K562 treated with DMSO at 1 percent for 48 hours (cell line): ENCODE data around the gene ITPRIPL1. TPM values are rescaled to one million over a fixed set of nuclear protein-coding genes. Genes with fewer than 3 reads are reported as not detected.

Experiments
- total RNA-seq: library from RNA; unstranded; fragments of 300-600 nt; gene quantifications from 2 replicates; pipeline ENCODE4 v1.2.3, GENCODE V29; 2022; ENCODE audit warnings: low replicate concordance; ENCODE audit errors: extremely low read depth

ITPRIPL1 gene
- not detected in 2 replicates for total RNA-seq

GRCh38 chr2:96325041-96325883 is at the start of gene ITPRIPL1:
Gene ITPRIPL1, plus strand, starts transcription at chr2:96325317. Its CDS starts 523 bp downstream, at chr2:96325840.

GRCh38 chr2:96305091-96305978 is 19.8 kb upstream of the ITPRIPL1 start, which contains the start of gene SNRNP200:
Gene SNRNP200, minus strand, starts transcription at chr2:96305546. Its CDS starts 109 bp downstream, at chr2:96305437.

Other genes starting within 250 kb of the ITPRIPL1 start
- not detected in 2 replicates for gene ADRA2B, start 208.7 kb upstream of the ITPRIPL1 start, total RNA-seq
- gene ASTL, start 186.8 kb upstream of the ITPRIPL1 start, total RNA-seq = not detected in 2 replicates
- gene DUSP2, start 179.9 kb upstream of the ITPRIPL1 start, total RNA-seq = not detected in 2 replicates
- not detected in 2 replicates for gene STARD7, start 116.5 kb upstream of the ITPRIPL1 start, total RNA-seq
- gene TMEM127, start 59.3 kb upstream of the ITPRIPL1 start, total RNA-seq = not detected in 2 replicates
- gene CIAO1, start 59.1 kb upstream of the ITPRIPL1 start, total RNA-seq = not detected in 2 replicates
- 96.9 TPM in 1 of 2 replicates, not detected in the other for gene SNRNP200, start 19.8 kb upstream of the ITPRIPL1 start, total RNA-seq
- gene NCAPH, start 10.4 kb downstream of the ITPRIPL1 start, total RNA-seq = not detected in 2 replicates
- gene NEURL3, start 180.0 kb downstream of the ITPRIPL1 start, total RNA-seq = not detected in 2 replicates
- gene ARID5A, start 211.4 kb downstream of the ITPRIPL1 start, total RNA-seq = not detected in 2 replicates